Neural progenitor cell (in vitro differentiated cells): ENCODE results near the gene SERPINE2. TPM values are rescaled to one million over a fixed set of nuclear protein-coding genes. Genes with fewer than 3 reads are reported as not detected.

Experiments
- DNase-seq: peaks from one replicate; pipeline ENCODE4 v3.0.0-alpha.2; 2016; ENCODE audit warnings: low spot score
- H2AFZ ChIP-seq: fragments of 200-600 bp; sonication (generic); replicated peaks from 2 replicates; pipeline ENCODE4 v1.6.1; 2016; ENCODE audit warnings: antibody characterized with exemption
- H3F3A ChIP-seq: fragments of 200-600 bp; sonication (generic); 2 replicates; pipeline ENCODE4 v1.6.1; 2016; ENCODE audit warnings: antibody characterized with exemption, low read depth
- H3K27ac ChIP-seq: fragments of 200-600 bp; sonication (generic); 2 replicates; pipeline ENCODE4 v1.5.1; 2016; ENCODE audit warnings: mild to moderate bottlenecking
- H3K27me3 ChIP-seq: fragments of 200-600 bp; sonication (generic); 2 replicates; pipeline ENCODE4 v1.6.1; 2016; ENCODE audit warnings: mild to moderate bottlenecking, moderate library complexity
- H3K36me3 ChIP-seq: fragments of 200-600 bp; sonication (generic); 2 replicates; pipeline ENCODE4 v1.5.1; 2016
- H3K4me1 ChIP-seq: fragments of 200-600 bp; sonication (generic); 2 replicates; pipeline ENCODE4 v1.6.1; 2016; ENCODE audit warnings: mixed run types
- H3K4me2 ChIP-seq: fragments of 200-600 bp; sonication (generic); 2 replicates; pipeline ENCODE4 v1.6.1; 2016
- H3K4me3 ChIP-seq: fragments of 200-600 bp; sonication (generic); 2 replicates; pipeline ENCODE4 v1.5.1; 2016
- H3K79me2 ChIP-seq: fragments of 200-600 bp; sonication (generic); 2 replicates; pipeline ENCODE4 v1.6.1; 2016; ENCODE audit warnings: low read depth
- H3K9ac ChIP-seq: fragments of 200-600 bp; sonication (generic); 2 replicates; pipeline ENCODE4 v1.6.1; 2016
- H3K9me3 ChIP-seq: fragments of 200-600 bp; sonication (generic); 2 replicates; pipeline ENCODE4 v1.5.1; 2016; ENCODE audit warnings: low read depth
- H4K20me1 ChIP-seq: fragments of 200-600 bp; sonication (generic); 2 replicates; pipeline ENCODE4 v1.6.1; 2016; ENCODE audit warnings: low read depth
- H3K27ac Mint-ChIP-seq: 3 replicates; pipeline ENCODE4 v1.8.0; 2021; ENCODE audit warnings: mixed read lengths
- H3K27me3 Mint-ChIP-seq: 2 replicates; pipeline ENCODE4 v1.8.0; 2022; ENCODE audit warnings: low read depth, mild to moderate bottlenecking, inconsistent platforms, moderate library complexity, mixed read lengths; ENCODE audit not compliant: insufficient read depth
- H3K36me3 Mint-ChIP-seq: 3 replicates; pipeline ENCODE4 v1.8.0; 2021; ENCODE audit warnings: mixed read lengths
- H3K4me1 Mint-ChIP-seq: 3 replicates; pipeline ENCODE4 v1.8.0; 2021; ENCODE audit warnings: mixed read lengths
- H3K4me3 Mint-ChIP-seq: 3 replicates; pipeline ENCODE4 v1.8.0; 2021; ENCODE audit warnings: mild to moderate bottlenecking, moderate library complexity, mixed read lengths
- H3K9me3 Mint-ChIP-seq: 3 replicates; pipeline ENCODE4 v1.8.0; 2020; ENCODE audit warnings: mixed read lengths
- EZH2 ChIP-seq: fragments of 200-600 bp; sonication (generic); IDR thresholded peaks from 2 replicates; pipeline ENCODE4 v1.6.1; 2017; ENCODE audit warnings: antibody characterized with exemption, mild to moderate bottlenecking, moderate library complexity
- EZH2phosphoT487 ChIP-seq: fragments of 200-600 bp; sonication (generic); IDR thresholded peaks from 2 replicates; pipeline ENCODE4 v1.6.1; 2017; ENCODE audit warnings: antibody characterized with exemption
- total RNA-seq: library from RNA; depleted of rRNA; stranded (reverse); fragments of >200 nt; gene quantifications from 2 replicates; pipeline ENCODE4 v1.2.3, GENCODE V29; 2015; ENCODE audit warnings: low replicate concordance
- TF ChIP-seq, protein P1 (sequence below): fragments of 200-600 bp; sonication (generic); IDR thresholded peaks from 2 replicates; pipeline ENCODE4 v1.5.1; 2017; ENCODE audit warnings: antibody characterized with exemption, mild to moderate bottlenecking

The SERPINE2 gene
- total RNA-seq, 1 donor from 2014 or later = 28.8 TPM

- Histone ChIP-seq H3K4me2 (no peak overlapping the region), H3K4me1 (no peaks in the 10 kb centered on the region), H2AFZ (no peak overlapping the region), H3K4me3 (no peak overlapping the region), H3K36me3 (no peaks in the 10 kb centered on the region), H4K20me1 (no peaks in the 10 kb centered on the region), H3K27me3 (no peaks in the 10 kb centered on the region), H3K79me2 (no peaks in the 10 kb centered on the region), H3K27ac (no peak overlapping the region), H3K9ac (no peak overlapping the region), H3K9me3 (no peaks in the 10 kb centered on the region), H3F3A (no peaks in the 10 kb centered on the region)
- Mint-ChIP-seq H3K4me1 (no peaks in the 10 kb centered on the region), H3K36me3 (no peaks in the 10 kb centered on the region), H3K27ac (no peak overlapping the region), H3K4me3 (no peak overlapping the region), H3K9me3 (no peaks in the 10 kb centered on the region), H3K27me3 (peaks cover 2% of the 10 kb centered on the region)
- no peak for DNase-seq
- TF ChIP-seq EZH2phosphoT487 (no peak), EZH2 (no peak)
- TF ChIP-seq, protein P1, sequence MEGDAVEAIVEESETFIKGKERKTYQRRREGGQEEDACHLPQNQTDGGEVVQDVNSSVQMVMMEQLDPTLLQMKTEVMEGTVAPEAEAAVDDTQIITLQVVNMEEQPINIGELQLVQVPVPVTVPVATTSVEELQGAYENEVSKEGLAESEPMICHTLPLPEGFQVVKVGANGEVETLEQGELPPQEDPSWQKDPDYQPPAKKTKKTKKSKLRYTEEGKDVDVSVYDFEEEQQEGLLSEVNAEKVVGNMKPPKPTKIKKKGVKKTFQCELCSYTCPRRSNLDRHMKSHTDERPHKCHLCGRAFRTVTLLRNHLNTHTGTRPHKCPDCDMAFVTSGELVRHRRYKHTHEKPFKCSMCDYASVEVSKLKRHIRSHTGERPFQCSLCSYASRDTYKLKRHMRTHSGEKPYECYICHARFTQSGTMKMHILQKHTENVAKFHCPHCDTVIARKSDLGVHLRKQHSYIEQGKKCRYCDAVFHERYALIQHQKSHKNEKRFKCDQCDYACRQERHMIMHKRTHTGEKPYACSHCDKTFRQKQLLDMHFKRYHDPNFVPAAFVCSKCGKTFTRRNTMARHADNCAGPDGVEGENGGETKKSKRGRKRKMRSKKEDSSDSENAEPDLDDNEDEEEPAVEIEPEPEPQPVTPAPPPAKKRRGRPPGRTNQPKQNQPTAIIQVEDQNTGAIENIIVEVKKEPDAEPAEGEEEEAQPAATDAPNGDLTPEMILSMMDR = no peak
These were observed 20.1 kb upstream of the SERPINE2 start for GRCh38 chr2:224059178-224059577.

- H3K4me2 ChIP-seq = no peak overlapping the region
- no peak overlapping the region for H3K9ac ChIP-seq
- no peaks in the 10 kb centered on the region for H3K9me3 ChIP-seq
- H3K4me1 Mint-ChIP-seq = no peaks in the 10 kb centered on the region
- no peaks in the 10 kb centered on the region for H3K36me3 Mint-ChIP-seq
- H4K20me1 ChIP-seq = no peaks in the 10 kb centered on the region
- no peak overlapping the region for H3K27ac Mint-ChIP-seq
- H3K27me3 ChIP-seq = no peaks in the 10 kb centered on the region
- no peak overlapping the region for H3K4me3 Mint-ChIP-seq
- H3K4me3 ChIP-seq = no peak overlapping the region
- no peak overlapping the region for H2AFZ ChIP-seq
- H3K79me2 ChIP-seq = no peaks in the 10 kb centered on the region
- H3F3A ChIP-seq = no peaks in the 10 kb centered on the region
- H3K36me3 ChIP-seq = no peaks in the 10 kb centered on the region
- no peaks in the 10 kb centered on the region for H3K9me3 Mint-ChIP-seq
- peaks cover 2% of the 10 kb centered on the region for H3K27me3 Mint-ChIP-seq
- no peak for TF ChIP-seq EZH2phosphoT487
- TF ChIP-seq, protein P1 = peak; percentile 20
- H3K27ac ChIP-seq = no peak overlapping the region
- no peaks in the 10 kb centered on the region for H3K4me1 ChIP-seq
- DNase-seq = no peak
These were observed 19.1 kb upstream of the SERPINE2 start for GRCh38 chr2:224058048-224058775.

- Histone ChIP-seq H3K9ac (no peak overlapping the region), H3K4me1 (no peaks in the 10 kb centered on the region), H4K20me1 (no peaks in the 10 kb centered on the region), H3K79me2 (no peaks in the 10 kb centered on the region), H2AFZ (no peak overlapping the region), H3K4me2 (no peak overlapping the region), H3K9me3 (no peaks in the 10 kb centered on the region), H3K36me3 (no peaks in the 10 kb centered on the region), H3K4me3 (no peak overlapping the region), H3K27me3 (no peaks in the 10 kb centered on the region), H3K27ac (no peak overlapping the region), H3F3A (no peaks in the 10 kb centered on the region)
- H3K27ac Mint-ChIP-seq = no peak overlapping the region
- no peak for DNase-seq
- TF ChIP-seq EZH2phosphoT487 = no peak
- no peak for TF ChIP-seq EZH2
- TF ChIP-seq, protein P1 = no peak
- H3K9me3 Mint-ChIP-seq = no peaks in the 10 kb centered on the region
- H3K4me3 Mint-ChIP-seq = no peak overlapping the region
- H3K27me3 Mint-ChIP-seq = peaks cover 2% of the 10 kb centered on the region
- no peaks in the 10 kb centered on the region for H3K4me1 Mint-ChIP-seq
- no peaks in the 10 kb centered on the region for H3K36me3 Mint-ChIP-seq
These were observed 17.8 kb upstream of the SERPINE2 start for GRCh38 chr2:224056889-224057288.
